NCI-H1436 (cell line): ENCODE measurements around the gene PRAMEF6.
"Not testable (repeated sequence)": the region's sequence is repeated elsewhere in the genome, so short reads cannot be mapped to it uniquely, and the experiment has no call there.

Experiments
- DNase-seq: peaks from one replicate; lab custom pipeline; 2025; lab: John Stamatoyannopoulos, UW

Gene PRAMEF6

GRCh38 chr1:12947480-12947879, at the start of gene PRAMEF6:
Gene PRAMEF6, minus strand, starts transcription at chr1:12947580. Its CDS starts 5,062 bp downstream, at chr1:12942518.
- DNase-seq, result not testable (repeated sequence)

GRCh38 chr1:12924368-12924767, 23.0 kb downstream of the PRAMEF6 start:
- DNase-seq, result not testable (repeated sequence)

GRCh38 chr1:12921749-12922148, 25.6 kb downstream of the PRAMEF6 start:
- DNase-seq, result not testable (repeated sequence)

GRCh38 chr1:12916310-12916709, 31.1 kb downstream of the PRAMEF6 start, which contains the start of gene PRAMEF7:
Gene PRAMEF7, plus strand, starts transcription at chr1:12916610. Its CDS starts 1,083 bp downstream, at chr1:12917693.
- not testable (repeated sequence) for DNase-seq

GRCh38 chr1:12903793-12904572, 43.4 kb downstream of the PRAMEF6 start:
- DNase-seq, result not testable (repeated sequence)

- DNase-seq, result not testable (repeated sequence)
Measured at GRCh38 chr1:12899186-12899585, 48.2 kb downstream of the PRAMEF6 start.

- DNase-seq, result not testable (repeated sequence)
Measured at GRCh38 chr1:12898170-12898569, 49.2 kb downstream of the PRAMEF6 start, which contains the start of gene PRAMEF10. Gene PRAMEF10, minus strand, starts transcription at chr1:12898270. Its CDS starts 2,423 bp downstream, at chr1:12895847.
